Mesenchymal stem cell (in vitro differentiated cells and primary cell): Measurements from ENCODE around the gene CFB.
"Not testable (repeated sequence)": the region's sequence is repeated elsewhere in the genome, so short reads cannot be mapped to it uniquely, and the experiment has no call there.

Experiments
- DNase-seq: peaks from one replicate; pipeline ENCODE4 v3.0.0-alpha.2; 2013
- H2AFZ ChIP-seq: one replicate; pipeline ENCODE4 v1.6.1; 2013; ENCODE audit warnings: low read depth, mild to moderate bottlenecking, control low read depth, inconsistent platforms, low read length, moderate library complexity
- H2AK5ac ChIP-seq: 2 replicates; pipeline ENCODE4 v1.6.1; 2013; ENCODE audit warnings: low read length, moderate library complexity, mild to moderate bottlenecking, inconsistent platforms; ENCODE audit not compliant: severe bottlenecking
- H2BK120ac ChIP-seq: one replicate; pipeline ENCODE4 v1.6.1; 2013; ENCODE audit warnings: low read depth, mild to moderate bottlenecking, inconsistent platforms, low read length, moderate library complexity
- H2BK12ac ChIP-seq, 2 experiments: one replicate each; pipeline ENCODE4 v1.6.1; 2013; ENCODE audit warnings: inconsistent platforms in 2 of 2, low read length in 2 of 2, mild to moderate bottlenecking in 2 of 2, moderate library complexity in 2 of 2, control low read depth in 1 of 2
- H2BK15ac ChIP-seq: one replicate; pipeline ENCODE4 v1.6.1; 2013; ENCODE audit warnings: mild to moderate bottlenecking, low read depth, inconsistent platforms; ENCODE audit not compliant: poor library complexity, severe bottlenecking
- H2BK5ac ChIP-seq: 2 replicates; pipeline ENCODE4 v1.6.1; 2013; ENCODE audit warnings: low read depth, mild to moderate bottlenecking, low read length, control low read depth, inconsistent platforms; ENCODE audit not compliant: poor library complexity, severe bottlenecking
- H3K14ac ChIP-seq, 2 experiments: one replicate each; pipeline ENCODE4 v1.6.1; 2013; ENCODE audit warnings: inconsistent platforms in 2 of 2, low read length in 2 of 2, control low read depth in 1 of 2, mild to moderate bottlenecking in 1 of 2, moderate library complexity in 1 of 2
- H3K18ac ChIP-seq, 2 experiments: one replicate each; pipeline ENCODE4 v1.6.1; 2013; ENCODE audit warnings: inconsistent platforms in 2 of 2, low read length in 2 of 2, control low read depth in 1 of 2, low read depth in 1 of 2, mild to moderate bottlenecking in 1 of 2
- H3K23ac ChIP-seq, 2 experiments: one replicate each; pipeline ENCODE4 v1.6.1; 2013; ENCODE audit warnings: inconsistent platforms in 2 of 2, low read length in 2 of 2, mild to moderate bottlenecking in 2 of 2, moderate library complexity in 2 of 2, control low read depth in 1 of 2
- H3K27ac ChIP-seq: 2 replicates; pipeline ENCODE4 v1.5.1; 2013; ENCODE audit warnings: mild to moderate bottlenecking, moderate library complexity, low read length, control low read depth, inconsistent platforms; ENCODE audit not compliant: poor library complexity, severe bottlenecking
- H3K27me3 ChIP-seq, 2 experiments: 2 replicates each; pipeline versions ENCODE4 v1.6.1 to v1.7.0; 2013; ENCODE audit warnings: low read length in 2 of 2, mild to moderate bottlenecking in 2 of 2, moderate library complexity in 2 of 2, control low read depth in 1 of 2, inconsistent platforms in 1 of 2; ENCODE audit not compliant: control insufficient read depth in 1 of 2, insufficient read depth in 1 of 2
- H3K36me3 ChIP-seq, 2 experiments: 2 replicates each; pipeline versions ENCODE4 v1.6.1 to v1.7.0; 2013; ENCODE audit warnings: low read length in 2 of 2, control low read depth in 1 of 2, inconsistent platforms in 1 of 2, low read depth in 1 of 2, mild to moderate bottlenecking in 1 of 2; ENCODE audit not compliant: insufficient read depth in 2 of 2, control insufficient read depth in 1 of 2
- H3K4ac ChIP-seq, 2 experiments: one replicate each; pipeline ENCODE4 v1.6.1; 2013; ENCODE audit warnings: inconsistent platforms in 2 of 2, low read length in 2 of 2, mild to moderate bottlenecking in 2 of 2, moderate library complexity in 2 of 2, control low read depth in 1 of 2, low read depth in 1 of 2
- H3K4me1 ChIP-seq: 2 replicates; pipeline ENCODE4 v1.6.1; 2013; ENCODE audit warnings: low read depth, low read length, control low read depth; ENCODE audit not compliant: control insufficient read depth, insufficient read depth
- H3K4me2 ChIP-seq: 2 replicates; pipeline ENCODE4 v1.6.1; 2013; ENCODE audit warnings: low read length, mild to moderate bottlenecking, inconsistent platforms; ENCODE audit not compliant: poor library complexity, severe bottlenecking
- H3K4me3 ChIP-seq, 2 experiments: 2 replicates each; pipeline versions ENCODE4 v1.5.1 to v1.7.0; 2013; ENCODE audit warnings: low read length in 2 of 2, mild to moderate bottlenecking in 2 of 2, control low read depth in 1 of 2, low read depth in 1 of 2; ENCODE audit not compliant: insufficient read depth in 1 of 2
- H3K79me1 ChIP-seq: replicated peaks from 2 replicates; pipeline ENCODE4 v1.6.1; 2013; ENCODE audit warnings: mild to moderate bottlenecking, control low read depth, low read length, inconsistent platforms; ENCODE audit not compliant: poor library complexity, severe bottlenecking
- H3K9ac ChIP-seq: 2 replicates; pipeline ENCODE4 v1.7.0; 2013; ENCODE audit warnings: mild to moderate bottlenecking, low read length, moderate library complexity
- H3K9me3 ChIP-seq: 2 replicates; pipeline ENCODE4 v1.7.0; 2013; ENCODE audit warnings: mild to moderate bottlenecking, low read length; ENCODE audit not compliant: control insufficient read depth
- H4K8ac ChIP-seq: one replicate; pipeline ENCODE4 v1.6.1; 2013; ENCODE audit warnings: inconsistent platforms, mild to moderate bottlenecking, low read length, moderate library complexity
- H4K91ac ChIP-seq: one replicate; pipeline ENCODE4 v1.6.1; 2013; ENCODE audit warnings: mild to moderate bottlenecking, low read length, inconsistent platforms
- WGBS: methylation state at CpG from one replicate; pipeline ENCODE4 v1.1.7; 2013; ENCODE audit warnings: mixed read lengths; 5-methylcytosine and 5-hydroxymethylcytosine counted together

CFB gene

DNA sequence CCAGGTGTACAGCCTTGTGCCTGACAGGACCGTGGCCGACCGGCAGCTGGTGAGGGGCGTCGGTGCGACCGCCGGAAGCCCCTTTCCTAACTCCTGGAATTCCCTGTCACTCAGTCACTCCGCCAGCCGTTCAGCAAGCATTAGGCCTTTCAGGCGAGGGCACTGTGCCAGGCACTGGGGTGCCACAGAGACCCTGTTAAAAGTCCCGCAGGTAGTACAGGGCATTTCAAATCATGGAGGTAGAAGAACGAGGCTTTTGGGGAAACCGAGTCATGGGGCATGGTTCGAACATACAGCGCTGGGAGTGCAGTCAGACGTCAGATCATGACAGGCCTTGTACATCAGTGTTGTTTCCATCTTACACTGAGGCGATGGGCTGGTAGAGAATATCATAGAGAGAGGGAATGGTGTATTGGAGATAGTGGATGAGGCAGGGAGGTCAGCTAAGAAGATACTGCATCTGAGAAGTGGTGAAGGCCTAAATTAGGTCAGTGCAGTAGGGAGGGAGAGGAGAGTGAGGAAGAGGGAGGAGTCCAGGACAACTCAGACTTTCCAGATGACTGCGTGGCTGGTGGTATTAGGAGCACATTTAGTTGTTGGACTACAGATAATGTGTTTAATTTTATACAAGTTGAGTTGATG is 26.9 kb downstream of the CFB start:
- Histone ChIP-seq H4K8ac (peak overlapping the region; percentile 95), H2BK12ac (peak overlapping the region; percentile 1 to 8), H2AFZ (peak overlapping the region; percentile 89), H3K9ac (peak overlapping the region; percentile 99), H3K27me3 (no peaks in the 10 kb centered on the region), H3K4ac (peak overlapping the region; percentile 50 to 64), H2BK15ac (peak overlapping the region; percentile 26), H3K27ac (peak overlapping the region; percentile 92), H3K36me3 (peaks cover 36 to 40% of the 10 kb centered on the region in 2 experiments), H2BK120ac (peak overlapping the region; percentile 76), H3K4me2 (peak overlapping the region; percentile 92), H3K4me1 (peaks cover 32% of the 10 kb centered on the region), H4K91ac (peak overlapping the region; percentile 92), H3K23ac (peak overlapping the region in 1 of 2 experiments; percentile 65), H3K14ac (peak overlapping the region in 1 of 2 experiments; percentile 78), H2AK5ac (peak overlapping the region; percentile 17), H3K4me3 (peak overlapping the region; percentile 92), H3K9me3 (no peaks in the 10 kb centered on the region), H2BK5ac (no peak overlapping the region), H3K18ac (peak overlapping the region; percentile 86 to 98), H3K79me1 (peaks cover 21% of the 10 kb centered on the region)
- DNase-seq = peak; percentile 86
- 22% methylated on average over 17 of the region's 19 CpGs for WGBS

DNA sequence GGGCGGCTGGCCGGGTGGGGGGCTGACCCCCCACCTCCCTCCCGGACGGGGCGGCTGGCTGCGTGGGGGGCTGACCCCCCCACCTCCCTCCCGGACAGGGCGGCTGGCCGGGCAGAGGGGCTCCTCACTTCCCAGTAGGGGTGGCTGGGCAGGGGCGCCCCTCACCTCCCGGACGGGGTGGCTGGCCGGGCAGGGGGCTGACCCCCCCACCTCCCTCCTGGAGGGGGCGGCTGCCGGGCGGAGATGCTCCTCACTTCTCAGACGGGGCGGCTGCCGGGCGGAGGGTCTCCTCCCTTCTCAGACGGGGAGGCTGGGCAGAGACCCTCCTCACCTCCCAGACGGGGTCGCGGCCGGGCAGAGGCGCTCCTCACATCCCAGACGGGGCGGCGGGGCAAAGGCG is 30.2 kb downstream of the CFB start:
- not testable (repeated sequence) for H2AFZ ChIP-seq, H3K4me3 ChIP-seq, H3K23ac ChIP-seq, H2BK120ac ChIP-seq, H3K9ac ChIP-seq, H4K8ac ChIP-seq, H2BK5ac ChIP-seq, H3K4me2 ChIP-seq, DNase-seq, H3K14ac ChIP-seq, H3K18ac ChIP-seq, H2BK15ac ChIP-seq, H3K9me3 ChIP-seq, H3K27me3 ChIP-seq, H3K4ac ChIP-seq, H3K27ac ChIP-seq, H2BK12ac ChIP-seq, H2AK5ac ChIP-seq, H4K91ac ChIP-seq
- Histone ChIP-seq H3K36me3 (peaks cover 19 to 26% of the 10 kb centered on the region in 2 experiments), H3K4me1 (peaks cover 12% of the 10 kb centered on the region), H3K79me1 (peaks cover 16% of the 10 kb centered on the region)
- 98% methylated on average over 11 of the region's 30 CpGs for WGBS

DNA sequence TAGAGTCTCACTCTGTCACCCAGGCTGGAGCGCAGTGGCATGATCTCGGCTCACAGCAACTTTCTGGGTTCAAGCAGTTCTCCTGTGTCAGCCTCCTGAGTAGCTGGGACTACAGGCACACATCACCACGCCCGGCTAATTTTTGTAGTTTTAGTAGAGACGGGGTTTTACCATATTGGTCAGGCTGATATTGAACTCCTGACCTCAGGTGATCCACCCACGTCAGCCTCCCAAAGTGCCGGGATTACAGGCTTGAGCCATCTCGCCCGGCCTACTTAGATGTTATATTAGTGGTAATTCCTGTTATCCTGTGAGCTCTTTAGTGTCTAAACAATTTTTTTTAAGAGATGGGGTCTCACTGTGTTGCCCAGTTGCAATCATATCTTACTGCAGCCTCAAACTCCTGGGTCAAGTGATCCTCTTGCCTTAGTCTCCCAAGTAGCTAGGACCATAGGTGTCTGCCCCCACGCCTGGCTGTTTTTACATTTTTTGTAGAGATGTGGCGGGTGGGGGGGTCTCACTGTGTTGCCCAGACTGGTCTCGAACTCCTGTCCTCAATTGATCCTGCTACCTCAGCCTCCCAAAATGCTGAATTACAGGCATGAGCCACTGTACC is 32.0 kb downstream of the CFB start:
- H3K4me2 ChIP-seq = no peak overlapping the region
- H3K14ac ChIP-seq = no peak overlapping the region
- no peak overlapping the region for H3K4me3 ChIP-seq
- H3K27ac ChIP-seq = no peak overlapping the region
- H3K9me3 ChIP-seq = no peaks in the 10 kb centered on the region
- no peak overlapping the region for H3K9ac ChIP-seq
- WGBS = 98% methylated on average over 12 of the region's 12 CpGs
- no peak overlapping the region for H2BK5ac ChIP-seq
- H2BK120ac ChIP-seq = no peak overlapping the region
- no peak overlapping the region for H2BK12ac ChIP-seq
- no peak overlapping the region for H2AFZ ChIP-seq
- no peaks in the 10 kb centered on the region for H3K27me3 ChIP-seq
- no peak for DNase-seq
- H2BK15ac ChIP-seq = no peak overlapping the region
- H3K23ac ChIP-seq = no peak overlapping the region
- H3K36me3 ChIP-seq = peaks cover 19 to 26% of the 10 kb centered on the region in 2 experiments
- peaks cover 2% of the 10 kb centered on the region for H3K4me1 ChIP-seq
- H2AK5ac ChIP-seq = no peak overlapping the region
- H4K91ac ChIP-seq = no peak overlapping the region
- peaks cover 11% of the 10 kb centered on the region for H3K79me1 ChIP-seq
- no peak overlapping the region for H3K18ac ChIP-seq
- H3K4ac ChIP-seq = no peak overlapping the region
- H4K8ac ChIP-seq = no peak overlapping the region

DNA sequence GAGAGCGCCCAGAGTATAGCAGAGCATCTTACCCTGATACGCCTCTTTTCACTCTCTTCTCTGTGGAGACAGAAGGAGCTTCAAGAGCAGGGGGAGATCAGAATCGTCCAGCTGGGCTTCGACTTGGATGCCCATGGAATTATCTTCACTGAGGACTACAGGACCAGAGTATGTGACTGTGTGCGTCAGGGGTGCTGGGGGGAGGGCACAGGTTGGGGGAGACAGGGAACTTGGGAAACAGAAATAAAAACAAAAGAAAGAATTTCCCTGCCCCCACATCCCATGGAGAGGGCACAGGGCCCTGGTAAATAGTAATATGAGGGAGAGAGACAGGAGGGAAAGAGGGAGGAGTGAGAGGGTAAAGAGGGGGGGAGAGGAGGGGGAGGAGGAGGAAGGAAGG is 32.9 kb downstream of the CFB start:
- no peak overlapping the region for H3K4me2 ChIP-seq
- H3K9me3 ChIP-seq = no peaks in the 10 kb centered on the region
- H3K27ac ChIP-seq = no peak overlapping the region
- no peak overlapping the region for H3K9ac ChIP-seq
- H3K4me1 ChIP-seq = no peaks in the 10 kb centered on the region
- no peak overlapping the region for H3K4ac ChIP-seq
- H2BK12ac ChIP-seq = no peak overlapping the region
- no peak overlapping the region for H2AFZ ChIP-seq
- no peak overlapping the region for H3K18ac ChIP-seq
- no peak overlapping the region for H3K23ac ChIP-seq
- H2BK120ac ChIP-seq = no peak overlapping the region
- no peak overlapping the region for H3K4me3 ChIP-seq
- H2BK5ac ChIP-seq = no peak overlapping the region
- H4K8ac ChIP-seq = no peak overlapping the region
- H3K79me1 ChIP-seq = peaks cover 6% of the 10 kb centered on the region
- no peak overlapping the region for H2AK5ac ChIP-seq
- no peak for DNase-seq
- WGBS = 100% methylated on average over 4 of the region's 5 CpGs
- no peak overlapping the region for H4K91ac ChIP-seq
- H3K14ac ChIP-seq = no peak overlapping the region
- H2BK15ac ChIP-seq = no peak overlapping the region
- no peaks in the 10 kb centered on the region for H3K27me3 ChIP-seq
- H3K36me3 ChIP-seq = peaks cover 19 to 22% of the 10 kb centered on the region in 2 experiments
